Keratinocyte (primary cell): ENCODE measurements around the gene RPL26.

Source experiments
- CTCF ChIP-seq, 3 experiments: IDR thresholded peaks in 1 of 3; conservative IDR thresholded peaks in 1 of 3; optimal IDR thresholded peaks in 1 of 3; 2 replicates in 2 of 3; 3 replicates in 1 of 3; pipeline versions ENCODE3 to v1.5.1; 2011; ENCODE audit warnings: low read length in 3 of 3, mild to moderate bottlenecking in 3 of 3, moderate library complexity in 2 of 3, control low read depth in 1 of 3, inconsistent platforms in 1 of 3; ENCODE audit not compliant: insufficient read depth in 2 of 3; ENCODE audit errors: extremely low read depth in 1 of 3
- EZH2 ChIP-seq: IDR thresholded peaks from one replicate; pipeline ENCODE4 v1.6.1; 2012; ENCODE audit warnings: inconsistent platforms, mild to moderate bottlenecking, low read length, moderate library complexity

DNA sequence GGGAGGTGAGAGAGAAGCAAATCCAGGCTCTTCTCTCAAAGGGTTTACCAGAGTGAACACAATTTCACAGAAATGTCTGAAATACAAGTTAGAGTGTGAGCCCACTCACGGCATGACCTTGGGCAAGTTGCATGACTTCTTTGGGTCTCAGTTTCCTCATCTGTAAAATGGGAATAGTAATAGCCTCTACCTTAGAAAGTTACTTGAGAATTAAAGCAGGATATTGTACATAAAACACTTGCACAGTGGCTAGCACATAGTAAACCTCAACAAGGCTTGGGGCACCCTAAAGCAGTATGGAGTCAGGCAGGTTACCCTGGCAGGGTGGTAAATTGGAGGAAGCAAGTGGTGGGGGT, 27.9 kb upstream of the RPL26 start:
- no peak for TF ChIP-seq EZH2
- no peak for TF ChIP-seq CTCF (optimal IDR thresholded peaks at IDR 0.05 in 1 of 3, IDR thresholded peaks at IDR 0.05 in 1 of 3, conservative IDR thresholded peaks at IDR 0.05 in 1 of 3; ENCODE audit: extremely low read depth in 1 of 3, insufficient read depth in 2 of 3, low read length in 3 of 3)
